Mesothelial cell of epicardium (in vitro differentiated cells): ENCODE measurements around the gene STMN1. TPM values are rescaled to one million over a fixed set of nuclear protein-coding genes. Genes with fewer than 3 reads are reported as not detected.
A peak's percentile ranks its signal among the peaks of the same experiment; 100 is the strongest.

Experiments used
- DNase-seq, 2 experiments: peaks; one replicate each; pipeline ENCODE4 v3.0.0; 2021; ENCODE audit warnings: low spot score in 2 of 2; ENCODE audit not compliant: unreplicated experiment in 2 of 2
- H3K27ac Mint-ChIP-seq: 2 replicates; pipeline ENCODE4 v1.8.0; 2021; ENCODE audit warnings: mixed read lengths
- H3K27me3 Mint-ChIP-seq: 2 replicates; pipeline ENCODE4 v1.8.0; 2021; ENCODE audit warnings: low read depth, mixed read lengths
- H3K36me3 Mint-ChIP-seq: 2 replicates; pipeline ENCODE4 v1.8.0; 2021; ENCODE audit warnings: mixed read lengths
- H3K4me1 Mint-ChIP-seq: 2 replicates; pipeline ENCODE4 v1.8.0; 2021; ENCODE audit warnings: mixed read lengths
- H3K4me3 Mint-ChIP-seq: 2 replicates; pipeline ENCODE4 v1.8.0; 2021; ENCODE audit warnings: mild to moderate bottlenecking, moderate library complexity, mixed read lengths
- H3K9me3 Mint-ChIP-seq: 2 replicates; pipeline ENCODE4 v1.8.0; 2021; ENCODE audit warnings: mixed read lengths
- total RNA-seq: library from RNA; stranded (reverse); gene quantifications from 3 replicates; pipeline ENCODE4 v1.2.1, GENCODE V29; 2021
- TF ChIP-seq, protein P1 (sequence below): fragments of 200-600 bp; sonication (generic); IDR thresholded peaks from one replicate; pipeline ENCODE4 v1.5.0; 2021; ENCODE audit warnings: antibody characterized with exemption; ENCODE audit not compliant: unreplicated experiment

The STMN1 gene
- total RNA-seq, 1 donor from 2014 or later: 472 TPM

DNA sequence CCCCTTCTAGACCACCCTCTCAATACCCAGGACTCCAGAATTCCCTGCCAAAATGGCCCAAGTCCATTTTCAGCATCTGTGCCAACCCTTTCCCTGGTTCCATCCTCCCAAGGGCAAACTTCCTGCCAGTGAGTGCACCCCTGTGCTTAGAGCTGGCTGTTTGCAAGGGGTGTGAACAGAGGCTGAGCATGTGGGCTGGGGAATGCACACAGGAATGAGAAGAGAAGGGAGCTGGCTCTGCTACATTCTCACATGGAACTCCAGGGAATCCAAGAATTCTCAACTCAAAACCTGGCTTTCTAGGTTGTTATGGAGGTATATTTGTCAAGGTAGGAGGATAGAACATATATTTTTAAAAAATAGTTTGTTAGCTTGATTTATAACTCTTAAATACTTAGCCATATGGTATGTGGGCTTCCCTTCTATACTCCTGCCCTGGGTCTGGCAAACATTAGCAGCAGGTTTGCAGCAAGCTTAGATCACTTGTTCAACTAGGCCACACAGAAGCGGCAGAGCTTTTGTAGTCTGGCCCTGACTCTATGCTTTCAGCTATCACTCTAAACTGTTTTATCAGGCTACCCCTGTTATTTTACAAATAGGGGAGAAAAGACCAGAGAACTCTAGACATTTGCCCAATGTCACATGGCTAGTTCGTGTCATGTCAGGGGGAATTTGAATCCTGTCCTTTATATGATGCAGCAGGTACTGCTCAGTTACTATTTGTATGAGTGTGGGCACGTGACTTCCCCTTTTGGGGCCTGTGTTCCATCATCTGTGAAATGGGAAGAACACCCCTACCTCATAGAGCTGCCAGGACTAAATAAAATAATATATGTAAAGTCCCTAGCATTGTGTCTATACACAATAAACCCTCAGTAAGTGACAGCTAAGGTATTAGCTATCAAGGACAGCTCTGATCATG lies 8.1 kb upstream of the STMN1 start:
- Mint-ChIP-seq H3K36me3 (no peaks in the 10 kb centered on the region), H3K27me3 (no peaks in the 10 kb centered on the region), H3K9me3 (no peaks in the 10 kb centered on the region), H3K4me1 (peaks cover 11% of the 10 kb centered on the region), H3K27ac (peak overlapping the region; percentile 84), H3K4me3 (no peak overlapping the region)
- no peak for DNase-seq
- TF ChIP-seq, protein P1, sequence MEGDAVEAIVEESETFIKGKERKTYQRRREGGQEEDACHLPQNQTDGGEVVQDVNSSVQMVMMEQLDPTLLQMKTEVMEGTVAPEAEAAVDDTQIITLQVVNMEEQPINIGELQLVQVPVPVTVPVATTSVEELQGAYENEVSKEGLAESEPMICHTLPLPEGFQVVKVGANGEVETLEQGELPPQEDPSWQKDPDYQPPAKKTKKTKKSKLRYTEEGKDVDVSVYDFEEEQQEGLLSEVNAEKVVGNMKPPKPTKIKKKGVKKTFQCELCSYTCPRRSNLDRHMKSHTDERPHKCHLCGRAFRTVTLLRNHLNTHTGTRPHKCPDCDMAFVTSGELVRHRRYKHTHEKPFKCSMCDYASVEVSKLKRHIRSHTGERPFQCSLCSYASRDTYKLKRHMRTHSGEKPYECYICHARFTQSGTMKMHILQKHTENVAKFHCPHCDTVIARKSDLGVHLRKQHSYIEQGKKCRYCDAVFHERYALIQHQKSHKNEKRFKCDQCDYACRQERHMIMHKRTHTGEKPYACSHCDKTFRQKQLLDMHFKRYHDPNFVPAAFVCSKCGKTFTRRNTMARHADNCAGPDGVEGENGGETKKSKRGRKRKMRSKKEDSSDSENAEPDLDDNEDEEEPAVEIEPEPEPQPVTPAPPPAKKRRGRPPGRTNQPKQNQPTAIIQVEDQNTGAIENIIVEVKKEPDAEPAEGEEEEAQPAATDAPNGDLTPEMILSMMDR: no peak

DNA sequence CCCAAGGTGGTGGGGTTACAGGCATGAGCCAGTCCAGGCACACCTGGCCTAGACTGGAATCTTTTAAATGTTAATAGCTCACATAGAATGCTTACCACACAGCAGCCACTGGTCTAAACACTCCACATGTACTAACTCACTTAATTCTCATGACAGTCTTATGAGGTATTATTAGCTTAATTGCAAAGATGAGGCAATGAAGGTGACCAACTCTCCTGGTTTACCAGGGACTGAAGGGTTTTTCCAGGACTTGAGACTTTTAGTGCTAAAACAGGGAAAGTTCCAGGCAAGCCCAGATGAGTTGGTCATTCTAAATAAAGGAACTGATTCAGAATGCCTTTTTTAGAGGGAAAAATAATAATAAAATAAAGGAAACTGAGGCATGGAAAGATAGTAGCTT lies 7.0 kb upstream of the STMN1 start:
- Mint-ChIP-seq H3K4me3 (no peak overlapping the region), H3K27ac (no peak overlapping the region), H3K9me3 (no peaks in the 10 kb centered on the region), H3K4me1 (peaks cover 14% of the 10 kb centered on the region), H3K27me3 (no peaks in the 10 kb centered on the region), H3K36me3 (no peaks in the 10 kb centered on the region)
- TF ChIP-seq, protein P1: no peak
- no peak for DNase-seq

DNA sequence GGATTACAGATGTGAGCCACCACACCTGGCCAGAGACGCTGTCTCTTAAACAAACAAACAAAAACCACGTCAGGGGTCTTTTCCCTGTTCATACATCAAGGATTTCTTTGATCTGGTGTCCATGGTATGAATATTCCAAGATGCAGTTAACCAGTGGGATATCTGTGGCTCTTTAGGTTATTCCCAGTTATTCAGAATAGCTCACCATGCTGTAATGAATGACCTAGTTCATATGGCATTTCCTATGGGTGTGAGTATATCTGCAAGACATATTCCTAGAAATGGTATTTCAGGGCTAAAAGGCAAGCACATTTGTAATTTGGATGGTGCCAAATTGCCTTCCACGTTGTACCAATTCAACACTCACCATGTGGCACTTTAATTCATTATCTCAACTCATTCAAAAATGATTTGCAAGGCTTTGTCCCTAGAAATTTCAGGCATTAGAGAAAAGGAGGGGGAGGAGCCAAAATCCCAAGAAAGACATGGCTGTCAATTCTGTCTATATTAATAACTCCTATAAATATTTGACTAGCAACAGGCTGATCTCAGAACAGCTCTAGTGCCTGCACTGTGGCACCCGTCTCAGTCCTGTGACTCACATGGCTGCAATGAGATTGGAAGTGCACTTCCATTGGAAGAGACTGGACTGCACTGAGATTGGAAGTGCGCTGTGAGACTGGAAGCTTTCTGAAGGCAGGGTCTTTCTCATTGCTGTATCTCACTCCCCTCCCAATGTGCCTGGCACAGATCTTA lies 6.0 kb upstream of the STMN1 start:
- DNase-seq: no peak
- no peaks in the 10 kb centered on the region for H3K9me3 Mint-ChIP-seq
- peaks cover 20% of the 10 kb centered on the region for H3K4me1 Mint-ChIP-seq
- no peak overlapping the region for H3K4me3 Mint-ChIP-seq
- H3K27me3 Mint-ChIP-seq: no peaks in the 10 kb centered on the region
- TF ChIP-seq, protein P1: no peak
- no peaks in the 10 kb centered on the region for H3K36me3 Mint-ChIP-seq
- H3K27ac Mint-ChIP-seq: no peak overlapping the region

DNA sequence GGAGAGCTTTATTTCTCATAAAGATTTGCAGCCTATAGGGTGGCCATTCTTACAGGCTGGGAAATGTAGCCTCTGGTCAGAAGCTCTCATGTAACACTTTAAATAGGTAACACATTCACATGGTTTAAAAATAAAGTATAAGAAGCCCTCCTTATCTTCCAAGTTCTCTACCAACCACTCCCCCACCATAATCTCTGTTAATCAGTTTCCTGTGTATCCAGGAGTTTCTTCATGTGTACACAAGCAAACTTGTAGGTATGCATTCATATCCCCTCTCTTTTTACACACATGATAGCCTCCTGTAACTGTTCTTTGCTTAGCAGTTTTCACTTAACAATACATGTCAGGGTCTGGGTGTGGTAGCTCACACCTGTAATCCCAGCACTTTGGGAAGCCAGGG lies 4.9 kb upstream of the STMN1 start:
- no peak overlapping the region for H3K4me3 Mint-ChIP-seq
- DNase-seq: no peak
- no peaks in the 10 kb centered on the region for H3K27me3 Mint-ChIP-seq
- H3K36me3 Mint-ChIP-seq: no peaks in the 10 kb centered on the region
- peaks cover 25% of the 10 kb centered on the region for H3K4me1 Mint-ChIP-seq
- H3K9me3 Mint-ChIP-seq: no peaks in the 10 kb centered on the region
- H3K27ac Mint-ChIP-seq: no peak overlapping the region
- TF ChIP-seq, protein P1: no peak

DNA sequence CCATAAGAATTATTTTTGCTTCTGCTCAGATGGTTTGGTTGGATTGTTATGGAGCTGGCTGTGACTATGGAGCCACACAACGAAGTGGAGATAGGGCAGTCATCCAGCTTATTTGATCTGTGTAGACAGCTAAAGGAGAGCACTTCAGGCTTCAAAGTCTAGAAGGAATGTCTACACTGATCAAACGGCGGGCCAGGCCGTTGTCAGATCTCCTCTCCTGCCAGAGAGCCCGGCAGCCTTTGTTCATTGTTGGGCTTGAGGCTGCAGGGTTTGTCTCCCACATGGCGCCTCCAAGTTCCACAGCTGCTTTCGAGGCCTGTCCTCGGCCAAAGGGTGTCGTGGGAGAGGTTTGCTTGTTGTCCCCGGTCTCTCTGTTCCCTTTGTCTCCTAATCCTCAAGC lies 2.8 kb upstream of the STMN1 start:
- DNase-seq: no peak
- TF ChIP-seq, protein P1: no peak
- Mint-ChIP-seq H3K27me3 (no peaks in the 10 kb centered on the region), H3K27ac (no peak overlapping the region), H3K4me3 (no peak overlapping the region), H3K9me3 (no peaks in the 10 kb centered on the region), H3K4me1 (peaks cover 30% of the 10 kb centered on the region), H3K36me3 (no peaks in the 10 kb centered on the region)
